OCI-LY3 (cell line): ENCODE measurements around the gene PHB1.
A peak's percentile ranks its signal among the peaks of the same experiment; 100 is the strongest.

Experiments
- H2AFZ ChIP-seq: fragments of 200-600, 300-600 bp; shearing (Covaris generic); 2 replicates; pipeline ENCODE4 v1.6.0; 2014; ENCODE audit warnings: antibody characterized with exemption, low read depth, low read length
- H3K27ac ChIP-seq: fragments of 200-600, 300-600 bp; sonication (generic); 2 replicates; pipeline ENCODE4 v1.5.1; 2014; ENCODE audit warnings: mild to moderate bottlenecking, low read length, moderate library complexity, mixed read lengths
- H3K27me3 ChIP-seq: fragments of 200-600, 300-600 bp; sonication (generic); 2 replicates; pipeline ENCODE4 v1.6.1; 2014; ENCODE audit warnings: low read depth, low read length, mixed read lengths
- H3K36me3 ChIP-seq: fragments of 200-600, 300-600 bp; sonication (generic); replicated peaks from 2 replicates; pipeline ENCODE3; 2014; ENCODE audit warnings: low read depth, low read length, mixed read lengths
- H3K4me1 ChIP-seq: fragments of 300-600, 200-600 bp; sonication (generic); 2 replicates; pipeline ENCODE4 v1.6.1; 2014; ENCODE audit warnings: low read length, mixed read lengths
- H3K4me2 ChIP-seq: fragments of 200-600, 300-600 bp; sonication (generic); 2 replicates; pipeline ENCODE4 v1.6.1; 2014; ENCODE audit warnings: low read length, mixed read lengths
- H3K4me3 ChIP-seq: fragments of 300-600, 200-600 bp; sonication (generic); 2 replicates; pipeline ENCODE4 v1.5.1; 2014; ENCODE audit warnings: antibody characterized with exemption, mild to moderate bottlenecking, low read length, moderate library complexity
- H3K79me2 ChIP-seq: fragments of 300-600, 200-600 bp; shearing (Covaris generic); 2 replicates; pipeline ENCODE4 v1.6.1; 2014; ENCODE audit warnings: mild to moderate bottlenecking, low read length, mixed read lengths
- H3K9ac ChIP-seq: fragments of 300-600, 200-600 bp; shearing (Covaris generic); 2 replicates; pipeline ENCODE4 v1.6.0; 2014; ENCODE audit warnings: mild to moderate bottlenecking, low read length, moderate library complexity
- H3K9me3 ChIP-seq: fragments of 200-600, 300-600 bp; shearing (Covaris generic); 2 replicates; pipeline ENCODE4 v1.6.1; 2014; ENCODE audit warnings: low read length, mixed read lengths; ENCODE audit not compliant: insufficient read depth
- H4K20me1 ChIP-seq: fragments of 200-600, 300-600 bp; sonication (generic); 2 replicates; pipeline ENCODE4 v1.6.1; 2016; ENCODE audit warnings: low read length, mixed read lengths; ENCODE audit not compliant: insufficient read depth
- CTCF ChIP-seq: fragments of 200-600, 300-600 bp; sonication (generic); IDR thresholded peaks from 2 replicates; pipeline ENCODE4 v1.5.1; 2014; ENCODE audit warnings: antibody characterized with exemption, low read length, low read depth
- EZH2phosphoT487 ChIP-seq: fragments of 200-600 bp; shearing (Covaris generic); IDR thresholded peaks from 2 replicates; pipeline ENCODE4 v1.6.1; 2018; ENCODE audit warnings: antibody characterized with exemption, mixed run types, low read depth

PHB1 gene

GRCh38 chr17:49437696-49438435 lies 23.2 kb upstream of the PHB1 start:
- Histone ChIP-seq H3K4me3 (no peak overlapping the region), H3K79me2 (no peaks in the 10 kb centered on the region), H3K27me3 (peaks cover 11% of the 10 kb centered on the region), H4K20me1 (no peaks in the 10 kb centered on the region), H3K9ac (no peak overlapping the region), H3K36me3 (no peaks in the 10 kb centered on the region), H3K27ac (no peak overlapping the region), H3K4me1 (peaks cover 15% of the 10 kb centered on the region), H3K9me3 (no peaks in the 10 kb centered on the region), H2AFZ (no peak overlapping the region), H3K4me2 (peak overlapping the region; percentile 83; the same call in 1 of the 2 replicates)
- TF ChIP-seq CTCF (no peak), EZH2phosphoT487 (no peak)

- no peaks in the 10 kb centered on the region for H3K79me2 ChIP-seq
- H3K27ac ChIP-seq: no peak overlapping the region
- no peaks in the 10 kb centered on the region for H3K9me3 ChIP-seq
- H3K36me3 ChIP-seq: no peaks in the 10 kb centered on the region
- no peaks in the 10 kb centered on the region for H4K20me1 ChIP-seq
- H2AFZ ChIP-seq: no peak overlapping the region
- H3K27me3 ChIP-seq: peaks cover 11% of the 10 kb centered on the region
- no peak overlapping the region for H3K4me3 ChIP-seq
- no peak overlapping the region for H3K9ac ChIP-seq
- no peak for TF ChIP-seq CTCF
- TF ChIP-seq EZH2phosphoT487: no peak
- no peak overlapping the region for H3K4me2 ChIP-seq
- H3K4me1 ChIP-seq: peaks cover 15% of the 10 kb centered on the region
These were observed 21.5 kb upstream of the PHB1 start for GRCh38 chr17:49436174-49436573.

GRCh38 chr17:49435671-49436029 lies 21.0 kb upstream of the PHB1 start:
- peaks cover 11% of the 10 kb centered on the region for H3K27me3 ChIP-seq
- no peak overlapping the region for H3K9ac ChIP-seq
- no peak overlapping the region for H3K4me3 ChIP-seq
- no peak overlapping the region for H3K27ac ChIP-seq
- H3K36me3 ChIP-seq: no peaks in the 10 kb centered on the region
- H3K4me2 ChIP-seq: no peak overlapping the region
- TF ChIP-seq EZH2phosphoT487 (no peak), CTCF (no peak)
- no peaks in the 10 kb centered on the region for H3K79me2 ChIP-seq
- peaks cover 15% of the 10 kb centered on the region for H3K4me1 ChIP-seq
- H3K9me3 ChIP-seq: no peaks in the 10 kb centered on the region
- no peak overlapping the region for H2AFZ ChIP-seq
- H4K20me1 ChIP-seq: no peaks in the 10 kb centered on the region

- Histone ChIP-seq H3K4me3 (no peak overlapping the region), H3K79me2 (no peaks in the 10 kb centered on the region), H3K9me3 (no peaks in the 10 kb centered on the region), H3K36me3 (no peaks in the 10 kb centered on the region), H3K4me2 (peak overlapping the region; percentile 7; the same call in 1 of the 2 replicates), H2AFZ (peak overlapping the region; percentile 55), H3K27ac (no peak overlapping the region), H4K20me1 (no peaks in the 10 kb centered on the region), H3K27me3 (peaks cover 11% of the 10 kb centered on the region), H3K9ac (no peak overlapping the region), H3K4me1 (peaks cover 15% of the 10 kb centered on the region)
- peak; percentile 62 for TF ChIP-seq CTCF
- TF ChIP-seq EZH2phosphoT487: no peak
These were observed 20.4 kb upstream of the PHB1 start for GRCh38 chr17:49434821-49435670.
